Stimulated activated CD8-positive, alpha-beta memory T cell treated with anti-CD3 and anti-CD28 coated beads, Interleukin-15, amount 100 ng/mL, for 24 hours (primary cell): ENCODE measurements around the gene MRPS5.

ENCODE experiments used
- DNase-seq: peaks from one replicate; pipeline ENCODE4 v3.0.0-alpha.2; 2020; ENCODE audit warnings: low read depth

The MRPS5 gene

DNA sequence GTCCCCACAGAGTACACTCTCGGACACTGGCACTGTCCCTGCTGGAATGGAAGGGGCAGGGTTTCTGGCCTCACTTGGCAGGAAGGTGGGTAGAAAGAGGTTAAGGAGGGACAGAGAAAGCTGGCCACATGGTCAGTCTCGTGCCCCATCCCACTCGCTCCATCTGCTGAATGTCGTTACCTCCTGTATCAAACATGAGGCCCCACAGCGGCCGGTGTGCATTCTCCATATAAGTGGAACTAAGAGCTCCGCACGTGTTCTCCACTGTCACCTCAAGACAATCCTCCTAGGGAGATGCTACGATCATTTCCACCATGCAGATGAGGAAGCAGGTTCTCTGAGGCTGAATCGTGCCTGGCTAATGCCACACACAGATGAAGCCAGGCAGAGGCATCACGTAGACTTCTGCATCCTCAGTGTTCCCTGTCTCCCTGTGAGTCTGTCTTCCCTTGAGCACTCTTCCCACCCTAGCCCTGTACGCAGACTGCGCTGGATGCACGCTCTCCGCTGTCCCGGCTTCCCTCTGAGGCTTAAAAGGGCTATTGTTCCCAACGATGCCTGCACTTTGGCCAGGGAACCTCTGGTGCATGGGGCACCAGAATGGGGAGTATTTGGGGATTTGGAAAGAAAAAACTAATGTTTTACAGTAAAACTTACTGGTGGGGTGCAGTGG, 61.0 kb downstream of the MRPS5 start:
- DNase-seq = no peak

GRCh38 chr2:95059656-95060370, 61.8 kb downstream of the MRPS5 start:
- no peak for DNase-seq

- DNase-seq = no peak
Measured at GRCh38 chr2:95058989-95059641, 62.5 kb downstream of the MRPS5 start.

DNA sequence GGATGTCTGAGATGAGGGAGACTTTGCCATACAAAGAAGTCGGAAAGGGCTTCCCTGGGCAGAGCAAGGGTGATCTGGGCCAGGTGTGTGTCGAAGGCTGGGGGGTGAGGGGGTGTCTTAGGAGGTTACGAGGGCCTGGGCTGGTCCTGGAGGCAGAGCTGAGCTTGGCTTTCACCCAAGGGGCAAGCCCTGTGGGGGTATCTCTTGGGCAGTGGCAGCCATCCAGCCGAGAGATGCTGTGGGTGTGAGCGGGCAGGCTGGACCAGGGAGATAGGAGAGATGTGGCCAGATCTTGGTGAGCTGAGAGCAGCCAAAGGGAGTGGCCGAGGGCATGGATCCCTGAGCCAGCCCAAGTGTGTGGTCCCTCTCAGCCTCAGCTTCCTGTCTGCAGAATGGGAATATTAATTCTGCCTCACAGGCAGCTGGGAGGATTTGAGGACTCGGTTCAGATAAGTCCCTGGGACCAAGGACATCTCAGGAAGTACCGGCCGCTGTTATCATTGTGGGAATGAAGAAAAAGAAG, 63.1 kb downstream of the MRPS5 start:
- no peak for DNase-seq

- no peak for DNase-seq
Measured at GRCh38 chr2:95057535-95058370, 63.9 kb downstream of the MRPS5 start.

- no peak for DNase-seq
Measured at GRCh38 chr2:95056461-95057459, 64.8 kb downstream of the MRPS5 start.

GRCh38 chr2:95056044-95056443, 65.6 kb downstream of the MRPS5 start:
- no peak for DNase-seq

GRCh38 chr2:95055262-95055661, 66.3 kb downstream of the MRPS5 start:
- no peak for DNase-seq

- DNase-seq = no peak
Measured at GRCh38 chr2:95054016-95054415, 67.6 kb downstream of the MRPS5 start.

- DNase-seq = no peak
Measured at GRCh38 chr2:95053543-95053942, 68.1 kb downstream of the MRPS5 start.

- DNase-seq = no peak
Measured at GRCh38 chr2:95052804-95053479, 68.7 kb downstream of the MRPS5 start.

GRCh38 chr2:95052307-95052706, 69.3 kb downstream of the MRPS5 start:
- no peak for DNase-seq

DNA sequence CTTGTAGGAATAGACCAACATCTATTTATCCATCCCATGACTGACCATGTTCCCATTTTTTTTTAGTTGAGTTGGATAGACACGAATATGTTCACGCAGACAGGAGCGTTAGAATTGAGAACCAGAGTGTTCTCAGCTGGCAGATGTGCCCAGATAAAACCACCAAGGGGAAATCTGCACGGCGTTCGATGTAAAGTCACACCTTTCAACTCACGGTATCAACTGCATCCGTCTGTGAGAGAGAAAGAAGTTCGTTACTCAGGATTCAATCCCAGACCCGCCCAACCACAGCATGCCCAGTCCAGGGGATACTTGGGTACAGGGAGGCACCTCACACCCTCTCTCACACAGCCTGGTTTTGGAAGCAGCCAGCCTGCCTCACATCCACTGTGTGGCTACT, 70.0 kb downstream of the MRPS5 start:
- DNase-seq = no peak

GRCh38 chr2:95050385-95051300, 71.0 kb downstream of the MRPS5 start:
- no peak for DNase-seq

- no peak for DNase-seq
Measured at GRCh38 chr2:95049961-95050360, 71.6 kb downstream of the MRPS5 start.

- DNase-seq = no peak
Measured at GRCh38 chr2:95049683-95049955, 72.0 kb downstream of the MRPS5 start.

DNA sequence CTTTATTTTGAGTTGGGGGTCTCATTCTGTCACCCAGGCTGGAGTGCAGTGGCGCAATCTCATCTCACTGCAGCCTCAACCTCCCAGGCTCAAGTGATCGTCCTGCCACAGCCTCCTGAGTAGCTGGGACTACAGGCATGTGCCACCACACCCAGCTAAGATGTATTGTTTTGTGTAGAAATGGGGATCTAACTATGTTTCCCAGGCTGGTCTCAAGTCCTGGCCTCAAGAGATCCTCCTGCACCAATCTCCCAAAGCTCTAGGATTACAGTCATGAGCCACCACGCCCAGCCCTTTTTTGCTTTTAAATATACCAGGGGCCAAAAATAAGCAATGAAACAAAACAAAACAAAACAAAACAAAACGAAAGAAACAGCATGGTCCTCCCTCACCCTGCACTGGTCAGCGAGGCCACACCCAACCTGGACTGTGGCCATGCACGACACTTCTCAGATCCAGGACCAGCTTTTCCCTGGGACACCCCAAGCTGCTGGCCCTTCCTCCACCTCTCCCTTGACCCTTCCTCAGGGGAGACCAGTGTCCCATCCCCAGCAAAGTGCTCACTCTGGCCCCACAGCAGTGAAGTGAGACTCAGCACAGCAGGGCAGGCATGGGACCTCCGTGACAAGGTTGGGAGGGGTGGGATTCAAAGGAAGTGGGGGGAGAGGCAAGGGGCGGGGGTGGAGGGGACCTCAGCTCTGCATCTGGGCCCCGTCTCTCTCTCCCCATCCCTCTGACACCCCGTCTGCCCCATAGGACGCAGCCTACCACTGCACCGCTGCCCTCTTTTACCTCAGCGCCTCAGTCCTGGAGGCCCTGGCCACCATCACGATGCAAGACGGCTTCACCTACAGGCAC, 72.6 kb downstream of the MRPS5 start:
- no peak for DNase-seq
